HG03280 (cell line): Measurements from ENCODE around the gene RFC3.
A peak's percentile ranks its signal among the peaks of the same experiment; 100 is the strongest.
"Not testable (repeated sequence)": the region's sequence is repeated elsewhere in the genome, so short reads cannot be mapped to it uniquely, and the experiment has no call there.

Experiments used
- ATAC-seq: cut with Tn5 transposase; IDR thresholded peaks from one replicate; pipeline ENCODE4 v1.9.1; 2021; ENCODE audit warnings: mild to moderate bottlenecking, moderate library complexity; ENCODE audit not compliant: unreplicated experiment

RFC3 gene

GRCh38 chr13:33806470-33807248 is 11.3 kb upstream of the RFC3 start:
- ATAC-seq: no peak

DNA sequence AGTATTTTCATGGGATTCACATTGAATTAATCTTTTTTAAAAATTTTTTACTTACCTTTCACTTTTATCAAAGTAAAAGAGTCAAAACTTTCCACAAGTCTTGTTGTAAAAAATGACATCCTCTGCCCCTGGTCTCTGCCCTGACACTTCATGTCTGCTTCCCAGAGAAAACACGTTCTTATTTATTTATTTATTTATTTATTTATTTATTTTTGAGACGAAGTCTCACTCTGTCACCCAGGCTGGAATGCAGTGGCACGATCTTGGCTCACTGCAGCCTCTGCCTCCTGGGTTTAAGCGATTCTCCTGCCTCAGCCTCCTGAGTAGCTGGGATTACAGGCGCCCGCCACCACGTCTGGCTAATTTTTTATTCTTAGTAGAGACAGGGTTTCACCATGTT is 5.1 kb upstream of the RFC3 start:
- not testable (repeated sequence) for ATAC-seq

DNA sequence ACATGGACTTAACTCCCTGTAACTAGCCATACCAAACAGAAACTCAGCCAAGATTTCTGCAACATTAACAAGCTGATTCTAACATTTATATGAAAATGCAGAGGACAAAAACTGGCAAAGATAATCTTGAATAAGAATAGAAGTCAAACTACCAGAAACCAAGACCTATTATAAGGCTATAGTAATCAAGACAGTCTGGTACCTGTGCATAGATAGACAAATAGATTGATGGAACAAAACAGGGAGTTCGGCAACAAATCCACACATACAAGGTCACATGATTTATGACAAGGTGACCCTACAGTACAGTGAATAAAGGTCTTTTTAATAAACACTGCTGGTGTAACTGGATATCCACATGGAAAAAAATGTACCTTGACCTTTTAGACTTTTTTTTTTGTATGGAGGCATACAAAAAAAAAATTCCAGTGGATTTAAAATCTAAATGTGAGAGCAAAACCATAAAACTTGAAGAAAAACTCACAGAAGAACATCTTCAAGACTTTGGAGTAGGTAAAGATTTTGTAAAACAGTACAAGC is 2.9 kb upstream of the RFC3 start:
- ATAC-seq: no peak

- ATAC-seq: no peak
Observed at GRCh38 chr13:33816912-33817311, 1.0 kb upstream of the RFC3 start.

- ATAC-seq: peak; percentile 3
Observed at GRCh38 chr13:33817513-33817900, 442 bp upstream of the RFC3 start.

- ATAC-seq: no peak
Observed at GRCh38 chr13:33825083-33825482, 7.1 kb downstream of the RFC3 start.

GRCh38 chr13:33827139-33827538 is 9.2 kb downstream of the RFC3 start:
- no peak for ATAC-seq

- ATAC-seq: no peak
Observed at GRCh38 chr13:33828431-33829129, 10.6 kb downstream of the RFC3 start.

- no peak for ATAC-seq
Observed at GRCh38 chr13:33832872-33833271, 14.9 kb downstream of the RFC3 start.

DNA sequence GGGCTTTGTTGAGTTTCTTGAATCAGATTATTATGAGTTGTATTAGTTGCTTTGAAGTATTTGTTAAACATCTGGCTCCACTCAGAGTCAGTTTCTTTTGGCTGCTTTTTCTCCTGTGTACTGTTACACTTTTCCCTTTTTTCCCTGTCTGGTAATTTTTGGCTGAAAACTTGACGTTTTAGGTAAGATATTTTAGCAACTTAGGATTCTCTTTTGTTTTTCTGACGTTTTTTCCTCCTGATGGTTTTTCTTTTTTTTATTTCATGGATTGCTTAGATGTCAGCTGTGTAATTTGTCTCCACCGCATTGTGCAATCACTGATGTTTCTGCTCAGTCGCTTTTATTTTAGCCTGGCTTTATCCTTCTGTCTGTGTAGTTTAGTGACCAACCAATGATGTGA is 20.7 kb downstream of the RFC3 start:
- ATAC-seq: no peak

GRCh38 chr13:33840402-33840801 is 22.5 kb downstream of the RFC3 start:
- no peak for ATAC-seq

DNA sequence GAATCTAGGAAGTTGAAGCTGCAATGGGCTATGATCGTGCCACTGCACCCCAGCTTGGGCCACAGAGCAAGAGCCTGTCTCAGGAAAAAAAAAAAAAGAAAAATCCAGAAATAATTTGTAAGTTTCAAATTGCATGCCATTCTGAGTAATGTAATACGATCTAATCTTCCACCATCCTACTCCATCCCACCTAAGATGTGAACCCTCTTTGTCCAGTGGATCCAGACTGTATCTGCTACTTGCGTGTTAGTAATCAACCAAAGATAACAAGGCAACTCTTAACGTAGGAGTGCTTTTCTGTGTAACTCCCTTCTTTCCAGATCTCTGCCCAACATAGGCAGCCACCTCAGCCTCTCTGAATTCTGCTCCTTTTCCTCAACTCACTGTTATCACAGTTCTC is 24.3 kb downstream of the RFC3 start:
- no peak for ATAC-seq

DNA sequence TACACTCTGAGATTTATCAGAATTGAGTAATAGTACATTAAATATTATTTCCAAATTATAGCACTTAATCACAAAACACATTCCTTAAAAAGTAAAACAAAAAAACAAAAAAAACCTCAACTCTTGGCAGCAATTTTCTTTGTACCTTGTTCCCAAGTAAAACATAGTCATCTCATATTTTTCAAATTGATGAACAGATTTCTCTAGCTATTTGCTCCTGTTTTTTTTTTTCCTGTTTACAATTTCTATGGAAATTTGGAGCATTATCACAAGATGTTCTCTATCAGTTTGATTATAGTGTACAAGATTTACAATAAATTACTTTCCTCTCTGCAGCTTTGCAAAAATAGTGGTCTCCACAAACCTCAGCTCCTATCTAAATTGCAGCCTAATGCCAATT is 25.0 kb downstream of the RFC3 start:
- ATAC-seq: no peak

DNA sequence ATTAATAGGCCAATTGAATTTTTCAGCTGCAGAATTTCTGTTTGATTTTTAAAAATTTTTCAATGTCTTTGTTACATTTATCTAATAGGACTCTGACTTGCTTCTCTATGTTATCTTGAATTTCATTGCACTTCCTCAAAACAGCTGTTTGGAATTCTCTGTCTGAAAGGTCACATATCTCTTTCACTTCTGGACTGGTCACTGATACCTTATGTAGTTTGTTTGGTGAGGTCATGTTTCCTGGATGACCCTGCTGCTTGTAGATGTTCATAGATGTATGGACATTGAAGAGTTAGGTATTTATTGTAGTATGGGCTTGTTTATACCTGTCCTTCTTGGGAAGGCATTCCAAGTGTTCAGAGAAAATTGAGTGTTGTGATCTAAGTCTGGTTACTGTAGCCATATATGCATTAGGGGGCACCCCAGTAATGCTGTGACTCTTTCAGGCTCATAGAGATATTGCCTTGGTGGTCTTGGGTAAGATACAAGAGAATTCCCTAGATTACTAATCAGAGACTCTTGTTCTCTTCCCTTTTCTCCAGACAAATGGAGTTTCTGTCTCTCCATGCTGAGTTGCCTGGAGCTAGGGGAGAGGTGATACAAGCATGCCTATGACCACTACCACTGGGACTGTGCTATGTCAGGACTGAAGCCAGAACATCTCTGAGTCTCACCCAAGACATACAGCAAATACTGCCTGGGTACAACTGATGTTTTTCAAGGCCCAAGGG is 27.8 kb downstream of the RFC3 start:
- ATAC-seq: no peak

DNA sequence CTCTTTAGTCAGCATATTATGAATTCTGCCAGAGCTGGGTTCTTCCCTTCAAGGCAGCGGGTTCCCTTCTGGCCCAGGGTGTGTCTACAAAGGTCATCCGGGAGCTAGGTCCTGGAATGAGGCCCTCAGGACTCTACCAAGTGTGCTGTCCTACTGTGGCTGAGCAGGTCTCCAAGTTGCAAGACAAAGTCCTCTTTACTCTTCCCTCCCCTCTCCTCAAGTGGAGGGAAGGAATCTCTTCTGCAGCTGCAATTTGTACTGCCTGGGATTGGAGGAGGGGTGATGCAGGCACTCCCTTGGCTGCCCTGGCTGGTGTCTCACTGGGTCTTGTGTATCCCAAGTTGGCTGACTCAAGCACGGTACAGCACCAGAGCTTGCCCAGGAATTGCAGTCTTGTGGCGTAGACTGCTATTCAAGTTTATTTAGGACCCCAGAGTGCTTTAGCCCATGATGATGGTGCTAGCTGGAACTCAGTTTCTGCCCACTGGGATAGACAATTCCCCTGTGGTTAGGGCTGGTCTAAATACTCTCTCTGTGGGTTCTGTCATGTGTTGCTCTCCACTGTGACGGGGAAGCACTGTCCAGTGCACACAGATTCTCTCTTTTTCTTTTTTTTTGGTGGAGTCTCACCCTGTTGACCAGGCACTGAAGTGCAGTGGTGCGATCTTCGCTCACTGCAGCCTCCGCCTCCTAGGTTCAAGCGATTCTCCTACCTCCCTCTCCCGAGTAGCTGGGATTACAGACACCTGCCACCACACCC is 28.5 kb downstream of the RFC3 start:
- no peak for ATAC-seq

GRCh38 chr13:33849211-33849610 is 31.3 kb downstream of the RFC3 start:
- ATAC-seq: no peak

DNA sequence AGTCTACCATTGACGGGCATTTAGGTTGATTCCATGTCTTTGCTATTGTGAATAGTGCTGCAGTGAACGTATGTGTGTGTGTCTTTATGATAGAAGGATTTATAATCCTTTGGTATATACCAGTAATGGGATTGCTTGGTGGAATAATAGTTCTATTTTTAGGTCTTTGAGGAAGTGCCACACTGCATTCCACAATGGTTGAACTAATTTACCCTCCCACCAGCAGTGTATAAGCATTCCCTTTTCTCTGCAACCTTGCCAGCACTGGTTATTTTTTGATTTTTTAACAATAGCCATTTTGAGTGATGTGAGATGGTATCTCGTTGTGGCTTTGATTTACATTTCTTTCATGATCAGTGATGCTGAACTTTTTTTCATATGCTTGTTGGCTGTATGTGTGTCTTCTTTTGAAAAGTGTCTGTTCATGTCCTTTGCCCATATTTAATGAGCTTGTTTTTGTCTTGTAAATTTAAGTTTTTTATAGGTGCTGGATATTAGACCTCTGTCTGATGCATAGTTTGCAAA is 37.5 kb downstream of the RFC3 start:
- ATAC-seq: no peak

DNA sequence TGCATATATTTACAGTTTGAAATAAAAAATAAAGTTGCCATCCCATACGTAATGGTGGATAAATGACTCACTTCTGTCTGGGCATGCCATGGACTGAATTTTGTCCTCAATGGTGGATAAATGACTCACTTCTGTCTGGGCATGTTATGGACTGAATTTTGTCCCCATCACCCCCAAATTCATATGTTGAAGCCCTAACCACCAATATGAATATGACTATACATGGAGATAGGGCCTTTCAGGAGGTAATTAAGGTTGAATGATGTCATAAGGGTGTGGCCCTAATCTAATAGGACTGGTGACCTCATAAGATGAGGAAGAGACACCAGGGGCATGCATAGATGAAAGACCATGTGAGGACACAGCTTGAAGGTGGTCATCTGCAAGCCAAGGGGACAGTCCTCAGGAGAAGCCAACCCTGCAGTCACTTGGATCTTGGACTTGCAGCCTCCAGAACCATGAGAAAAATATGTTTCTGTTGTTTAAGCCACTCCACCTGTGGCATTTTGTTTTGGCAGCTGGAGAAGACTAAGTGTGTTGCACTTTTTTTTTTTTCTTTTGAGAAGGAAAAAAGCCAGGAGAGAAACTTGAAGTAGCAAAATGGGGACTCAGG is 41.8 kb downstream of the RFC3 start:
- ATAC-seq: no peak

- ATAC-seq: no peak
Observed at GRCh38 chr13:33860526-33860925, 42.6 kb downstream of the RFC3 start.

DNA sequence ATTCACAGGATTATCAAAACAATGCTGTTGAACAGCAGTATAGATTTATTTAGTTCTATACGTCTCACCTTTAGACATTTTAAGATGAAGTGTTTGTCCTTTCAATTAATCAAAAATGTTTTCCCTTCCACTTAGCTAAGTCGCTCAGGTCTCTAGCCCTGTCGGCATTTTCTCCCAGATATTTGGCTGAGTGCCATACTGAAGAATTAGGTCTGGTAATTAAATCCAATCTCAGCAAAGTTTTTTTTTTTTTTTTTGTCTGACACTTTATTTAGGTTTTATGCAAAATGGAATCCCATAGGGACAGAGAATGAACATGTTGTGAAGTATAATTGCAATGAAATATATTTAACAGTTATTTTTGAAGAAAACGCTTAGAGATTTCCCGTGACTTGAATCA is 44.1 kb downstream of the RFC3 start:
- ATAC-seq: no peak
